HG03039 (cell line): ENCODE measurements around the gene ASMTL.
A peak's percentile ranks its signal among the peaks of the same experiment; 100 is the strongest.
"Not testable (repeated sequence)": the region's sequence is repeated elsewhere in the genome, so short reads cannot be mapped to it uniquely, and the experiment has no call there.

ENCODE experiments used
- ATAC-seq: cut with Tn5 transposase; IDR thresholded peaks from one replicate; pipeline ENCODE4 v1.9.1; 2021; ENCODE audit warnings: mild to moderate bottlenecking, moderate library complexity; ENCODE audit not compliant: unreplicated experiment

Gene ASMTL

GRCh38 chrX:1462110-1462509 is 9.4 kb upstream of the ASMTL start:
- ATAC-seq: no peak

GRCh38 chrX:1455948-1456280 is 3.2 kb upstream of the ASMTL start:
- no peak for ATAC-seq

DNA sequence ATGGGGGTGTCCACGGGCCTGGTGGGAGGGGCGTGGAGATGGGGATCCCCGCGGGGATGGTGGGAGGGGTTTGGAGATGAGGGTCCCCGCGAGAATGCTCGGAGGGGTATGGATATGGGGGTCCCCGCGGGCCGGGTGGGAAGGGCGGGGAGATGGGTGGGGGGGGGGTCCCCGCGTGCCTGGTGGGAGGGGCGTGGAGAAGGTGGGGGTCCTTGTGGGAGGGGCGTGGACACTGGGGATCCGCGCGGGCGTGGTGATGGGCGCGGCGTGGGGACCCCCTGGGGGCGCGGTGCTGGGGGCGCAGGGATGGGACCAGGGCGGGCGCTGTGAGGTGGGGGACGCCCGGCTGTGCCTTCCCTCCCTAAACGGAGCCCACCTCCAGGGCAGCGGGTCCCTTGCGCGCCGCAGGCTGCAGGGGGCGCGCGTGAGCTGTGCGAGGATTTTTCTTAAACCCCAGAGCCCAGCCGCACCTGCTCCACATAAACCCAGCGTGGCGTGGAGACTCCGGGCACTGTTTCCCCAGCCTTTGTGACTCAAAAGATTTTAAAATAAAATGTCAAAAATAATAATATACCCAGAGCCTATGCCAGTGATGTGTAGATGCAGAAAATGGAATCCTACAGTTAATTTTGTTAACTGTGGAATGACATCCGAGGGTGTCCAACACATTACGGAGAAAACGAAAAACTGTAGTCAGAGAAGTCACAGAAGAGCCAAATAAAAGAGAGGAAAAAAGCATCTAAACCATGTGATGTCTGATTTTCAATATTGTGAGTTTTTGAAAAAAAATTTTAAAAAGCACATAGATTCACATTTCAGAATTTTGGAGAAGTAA is 1.5 kb upstream of the ASMTL start:
- peak; percentile 25 for ATAC-seq

DNA sequence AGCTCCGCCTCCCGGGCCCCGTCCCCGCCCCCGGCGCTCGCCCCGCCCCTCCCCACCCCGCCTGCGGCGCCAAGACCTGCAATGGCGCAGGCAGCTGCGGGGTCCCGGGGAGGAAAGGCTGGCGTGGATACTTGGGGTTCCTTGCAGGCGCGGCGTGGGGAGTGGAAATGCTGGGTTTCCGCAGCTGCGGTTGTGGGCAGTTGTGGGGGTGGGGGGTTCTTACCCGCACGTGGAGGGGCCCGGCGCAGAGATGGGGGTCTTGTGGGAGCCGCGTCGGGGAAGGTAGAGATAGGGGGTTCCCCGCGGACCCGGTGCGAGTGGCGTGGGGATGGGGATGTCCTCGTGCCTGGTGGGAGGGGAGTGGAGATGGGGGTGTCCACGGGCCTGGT is 680 bp upstream of the ASMTL start:
- ATAC-seq: peak; percentile 19

DNA sequence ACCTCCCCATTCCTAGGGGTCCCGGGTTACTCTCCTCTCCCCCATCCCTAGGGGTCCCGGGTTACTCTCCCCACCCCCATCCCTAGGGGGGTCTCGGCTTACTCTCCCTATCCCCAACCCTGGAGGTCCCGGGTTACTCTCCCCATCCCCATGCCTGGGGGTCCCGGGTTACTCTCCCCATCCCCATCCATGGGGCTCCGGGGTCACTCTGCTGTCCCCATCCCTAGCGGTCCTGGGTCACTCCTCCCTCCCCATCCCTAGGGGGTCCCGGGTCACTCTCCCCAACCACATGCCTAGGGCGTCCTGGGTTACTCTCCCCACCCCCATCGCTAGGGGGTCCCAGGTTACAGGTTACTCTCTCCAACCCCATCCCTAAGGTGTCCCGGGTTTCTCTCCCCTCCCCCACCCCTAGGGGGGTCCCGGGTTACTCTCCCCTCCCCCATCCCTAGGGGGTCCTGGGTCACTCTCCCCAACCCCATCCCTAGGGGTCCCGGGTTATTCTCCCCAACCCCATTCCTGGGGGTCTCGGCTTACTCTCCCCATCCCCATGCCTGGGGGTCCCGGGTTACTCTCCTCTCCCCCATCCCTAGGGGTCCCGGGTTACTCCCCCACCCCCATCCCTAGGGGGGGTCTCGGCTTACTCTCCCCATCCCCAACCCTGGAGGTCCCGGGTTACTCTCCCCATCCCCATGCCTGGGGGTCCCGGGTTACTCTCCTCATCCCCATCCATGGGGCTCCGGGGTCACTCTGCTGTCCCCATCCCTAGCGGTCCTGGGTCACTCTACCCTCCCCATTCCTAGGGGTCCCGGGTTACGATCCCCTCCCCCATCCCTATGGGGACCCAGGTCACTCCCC is 821 bp downstream of the ASMTL start:
- ATAC-seq: no peak

DNA sequence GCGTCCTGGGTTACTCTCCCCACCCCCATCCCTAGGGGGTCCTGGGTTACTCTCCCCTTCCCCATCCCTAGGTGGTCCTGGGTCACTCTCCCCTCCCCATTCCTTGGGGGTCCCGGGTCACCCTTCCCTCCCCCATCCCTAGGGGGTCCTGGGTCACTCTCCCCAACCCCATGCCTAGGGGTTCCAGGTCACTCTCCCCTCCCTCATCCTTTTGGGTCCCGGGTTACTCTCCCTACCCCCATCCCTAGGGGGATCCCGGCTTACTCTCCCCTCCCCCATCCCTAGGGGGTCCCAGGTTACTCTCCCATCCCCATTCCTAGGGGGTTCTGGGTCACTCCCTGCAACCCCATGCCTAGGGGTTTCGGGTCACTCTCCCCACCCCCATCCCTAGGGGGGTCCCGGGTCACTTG is 1.5 kb downstream of the ASMTL start:
- ATAC-seq: no peak

GRCh38 chrX:1450361-1451161 is 2.1 kb downstream of the ASMTL start:
- ATAC-seq: no peak

- ATAC-seq: no peak
Observed at GRCh38 chrX:1449823-1450149, 2.9 kb downstream of the ASMTL start.

DNA sequence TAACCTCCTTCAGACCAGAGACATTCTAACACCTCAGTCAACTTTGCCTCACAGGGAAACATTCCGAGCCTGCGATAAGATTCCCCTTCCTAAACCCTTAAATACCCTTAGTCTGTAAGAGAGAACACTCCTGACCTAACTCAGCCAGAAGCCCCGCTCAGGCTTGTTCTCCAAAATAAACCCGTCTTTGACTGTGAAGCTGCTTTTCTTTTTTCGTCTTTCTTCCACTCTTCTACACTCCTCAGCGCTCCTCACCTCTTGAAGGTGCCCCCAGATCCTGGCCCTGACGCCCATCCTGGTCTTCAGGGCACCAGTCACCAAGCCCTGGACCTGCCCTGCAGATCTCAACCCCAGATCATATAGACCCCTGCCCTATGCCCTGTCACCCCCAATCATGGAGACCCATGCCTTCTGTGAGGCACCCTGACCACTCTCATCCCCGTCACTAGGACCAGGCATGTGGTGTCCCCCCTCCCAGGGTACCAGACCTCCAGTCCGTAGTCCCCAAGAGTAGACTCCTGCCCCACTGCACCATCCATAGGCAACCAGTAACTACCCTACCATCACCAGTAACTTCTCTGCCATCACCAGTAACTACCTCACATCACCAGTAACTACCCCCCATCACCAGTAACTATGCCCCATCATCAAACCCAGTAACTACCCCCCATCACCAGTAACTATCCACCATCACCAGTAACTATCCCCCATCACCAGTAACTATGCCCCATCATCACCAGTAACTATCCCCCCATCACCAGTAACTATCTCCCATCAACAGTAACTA is 3.5 kb downstream of the ASMTL start:
- ATAC-seq: no peak

GRCh38 chrX:1448573-1449001 is 4.1 kb downstream of the ASMTL start:
- ATAC-seq: not testable (repeated sequence)

DNA sequence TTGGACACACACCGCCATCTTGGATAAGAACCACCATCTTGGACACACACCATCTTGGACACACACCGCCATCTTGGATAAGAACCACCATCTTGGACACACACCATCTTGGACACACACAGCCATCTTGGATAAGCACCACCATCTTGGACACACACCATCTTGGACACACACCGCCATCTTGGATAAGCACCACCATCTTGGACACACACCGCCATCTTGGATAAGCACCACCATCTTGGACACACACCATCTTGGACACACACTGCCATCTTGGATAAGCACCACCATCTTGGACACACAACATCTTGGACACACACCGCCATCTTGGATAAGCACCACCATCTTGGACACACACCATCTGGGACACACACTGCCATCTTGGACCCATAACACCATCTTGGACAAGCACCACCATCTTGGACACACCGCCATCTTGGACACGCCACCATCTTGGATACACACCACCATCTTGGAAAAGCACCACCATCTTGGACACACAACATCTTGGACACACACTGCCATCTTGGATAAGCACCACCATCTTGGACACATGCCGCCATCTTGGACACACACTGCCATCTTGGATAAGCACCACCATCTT is 4.6 kb downstream of the ASMTL start:
- ATAC-seq: not testable (repeated sequence)

DNA sequence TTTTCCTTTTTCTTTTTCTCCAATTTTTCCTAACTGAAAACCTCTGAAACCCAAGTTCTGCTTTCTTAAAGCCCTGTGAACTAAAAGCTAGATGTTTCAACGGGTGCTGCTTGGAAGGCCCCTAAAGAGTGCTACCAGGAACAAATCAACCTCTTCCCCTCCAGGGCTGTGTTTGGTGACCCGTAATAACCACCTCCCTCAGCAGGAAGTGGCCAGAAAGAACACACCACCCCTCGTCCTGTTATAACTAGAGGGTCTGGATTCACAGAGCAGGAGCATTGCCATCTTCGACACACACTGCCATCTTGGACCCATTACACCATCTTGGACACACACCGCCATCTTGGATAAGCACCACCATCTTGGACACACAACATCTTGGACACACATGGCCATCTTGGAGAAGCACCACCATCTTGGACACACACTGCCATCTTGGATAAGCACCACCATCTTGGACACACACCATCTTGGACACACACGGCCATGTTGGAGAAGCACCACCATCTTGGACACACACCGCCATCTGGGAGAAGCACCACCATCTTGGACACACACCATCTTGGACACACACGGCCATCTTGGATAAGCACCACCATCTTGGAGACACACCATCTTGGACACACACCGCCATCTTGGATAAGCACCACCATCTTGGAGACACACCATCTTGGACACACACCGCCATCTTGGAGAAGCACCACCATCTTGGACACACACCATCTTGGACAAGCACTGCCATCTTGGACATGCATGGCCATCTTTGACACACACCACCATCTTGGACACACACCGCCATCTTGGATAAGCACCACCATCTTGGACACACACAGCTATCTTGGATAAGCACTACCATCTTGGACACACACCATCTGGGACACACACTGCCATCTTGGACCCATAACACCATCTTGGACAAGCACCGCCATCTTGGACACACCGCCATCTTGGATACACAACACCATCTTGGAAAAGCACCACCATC is 5.4 kb downstream of the ASMTL start:
- not testable (repeated sequence) for ATAC-seq

DNA sequence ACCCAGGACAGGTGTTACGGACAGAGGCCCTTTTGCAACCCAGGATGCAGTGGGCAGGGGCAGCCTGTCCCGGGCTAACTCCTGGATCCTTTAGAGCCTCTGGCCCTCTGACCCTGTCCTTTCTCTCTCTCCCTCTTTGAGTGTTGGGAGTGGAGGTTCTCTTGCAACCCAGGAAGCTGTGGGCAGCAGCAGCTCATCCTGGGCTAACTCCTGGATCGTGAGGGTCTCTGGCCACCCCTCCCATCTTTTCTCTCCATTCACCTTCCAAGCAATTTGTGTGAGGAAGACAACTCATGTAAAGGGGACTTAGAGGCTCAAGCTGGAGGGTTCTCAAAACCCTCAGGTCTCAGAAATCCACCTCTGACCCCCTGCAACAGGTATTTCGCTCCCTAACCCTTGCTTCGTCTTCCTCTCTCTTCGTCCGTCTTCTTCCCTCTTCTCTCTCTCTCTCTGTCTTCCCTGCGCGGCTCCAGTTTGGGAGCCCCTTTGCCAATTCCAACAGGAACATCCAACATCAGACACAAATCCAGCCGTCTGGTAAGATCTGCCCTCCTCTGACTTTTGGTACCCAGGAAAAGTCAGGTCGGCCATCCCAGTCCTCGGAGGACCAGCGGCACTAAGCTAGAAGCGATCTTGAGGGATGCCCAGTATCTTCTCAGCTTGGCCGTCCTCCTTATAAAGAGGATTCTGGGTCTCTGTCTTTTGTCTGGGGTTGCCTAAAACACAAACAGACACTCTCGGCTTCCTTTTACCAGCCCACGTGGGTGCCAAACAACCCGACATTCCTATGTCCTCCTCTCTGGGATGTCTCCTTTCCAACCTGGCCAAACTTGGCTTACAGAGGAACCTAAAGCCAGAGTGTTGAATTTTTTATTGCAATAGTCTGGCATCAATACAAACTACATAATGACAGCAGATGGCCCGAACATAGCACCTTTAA is 7.9 kb downstream of the ASMTL start:
- no peak for ATAC-seq

DNA sequence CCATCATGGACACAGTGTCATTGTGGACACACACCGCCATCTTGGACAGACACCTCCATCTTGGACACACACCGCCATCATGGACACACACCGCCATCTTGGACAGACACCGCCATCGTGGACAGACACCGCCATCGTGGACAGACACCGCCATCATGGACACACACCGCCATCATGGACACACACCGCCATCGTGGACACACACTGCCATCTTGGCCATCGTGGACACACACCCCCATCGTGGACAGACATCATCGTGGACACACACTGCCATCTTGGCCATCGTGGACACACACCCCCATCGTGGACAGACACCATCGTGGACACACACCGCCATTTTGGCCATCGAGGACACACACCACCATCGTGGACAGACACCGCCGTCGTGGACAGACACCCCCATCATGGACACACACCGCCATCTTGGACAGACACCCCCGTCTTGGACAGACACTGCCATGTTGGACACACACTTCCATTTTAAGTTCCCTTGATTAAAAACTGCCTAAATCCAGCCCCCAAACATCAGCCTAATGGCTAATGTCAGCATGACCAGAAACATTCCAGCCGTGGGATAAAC is 9.1 kb downstream of the ASMTL start:
- ATAC-seq: no peak

DNA sequence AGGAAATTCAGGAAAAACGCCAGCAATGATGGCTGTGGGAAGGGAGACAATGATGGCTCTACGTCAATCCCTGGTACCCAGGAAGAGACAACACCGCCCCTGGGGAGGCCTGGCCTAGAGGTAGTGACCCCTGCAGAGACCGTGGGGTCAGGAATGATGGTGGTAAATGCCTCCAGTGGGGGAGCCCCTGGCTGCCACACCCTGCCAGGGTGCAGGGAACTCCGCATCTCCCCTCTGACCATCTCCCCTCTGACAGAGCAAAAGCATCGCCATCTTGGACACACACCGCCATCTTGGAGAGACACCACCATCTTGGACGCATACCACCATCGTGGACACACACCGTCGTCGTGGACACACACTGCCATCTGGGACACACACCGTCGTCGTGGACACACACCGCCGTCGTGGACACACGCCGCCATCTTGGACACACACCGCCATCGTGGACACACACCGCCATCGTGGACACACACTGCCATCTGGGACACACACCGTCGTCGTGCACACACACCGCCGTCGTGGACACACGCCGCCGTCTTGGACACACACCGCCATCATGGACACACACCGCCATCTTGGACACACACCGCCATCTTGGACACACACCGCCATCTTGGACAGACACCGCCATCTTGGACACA is 9.9 kb downstream of the ASMTL start:
- no peak for ATAC-seq

GRCh38 chrX:1442016-1442665 is 10.6 kb downstream of the ASMTL start:
- ATAC-seq: no peak

GRCh38 chrX:1440506-1440905 is 12.2 kb downstream of the ASMTL start:
- ATAC-seq: no peak
